ENCODE results near the gene GPR137C.
"Not testable (repeated sequence)": the region's sequence is repeated elsewhere in the genome, so short reads cannot be mapped to it uniquely, and the experiment has no call there.

GPR137C gene

DNA sequence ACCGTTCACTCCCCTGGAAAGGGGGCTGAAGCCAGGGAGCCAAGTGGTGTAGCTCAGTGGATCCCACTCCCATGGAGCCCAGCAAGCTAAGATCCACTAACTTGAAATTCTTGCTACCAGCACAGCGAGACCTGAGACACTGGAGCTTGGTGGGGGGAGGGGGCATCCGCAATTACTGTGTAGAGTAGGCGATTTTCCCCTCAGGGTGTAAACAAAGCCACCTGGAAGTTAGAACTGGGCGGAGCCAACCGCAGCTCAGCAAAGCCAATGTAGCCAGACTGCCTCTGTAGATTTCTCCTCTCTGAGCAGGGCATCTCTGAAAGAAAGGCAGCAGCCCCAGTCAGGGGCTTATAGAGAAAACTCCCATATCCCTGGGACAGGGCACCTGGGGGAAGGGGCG lies 15.8 kb downstream of the GPR137C start:
- not testable (repeated sequence) for DNase-seq

DNA sequence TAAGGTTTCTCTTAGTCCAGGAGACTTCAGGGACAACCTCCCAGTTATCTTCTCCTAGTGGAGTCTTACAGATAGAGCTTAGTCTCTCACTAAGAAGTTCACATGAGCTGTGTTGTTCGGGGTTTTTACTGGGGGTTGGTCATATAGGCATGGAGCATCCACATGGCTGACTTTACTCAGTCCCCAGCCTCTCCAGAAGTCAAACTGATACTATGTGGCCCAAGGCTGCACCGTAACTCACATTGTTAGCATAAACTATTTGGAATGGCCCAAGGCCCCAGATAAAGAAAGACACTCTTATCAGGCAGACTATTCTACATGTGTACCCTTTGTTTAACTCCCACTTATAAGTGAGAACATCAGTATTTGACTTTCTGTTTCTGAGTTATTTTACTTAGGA lies 23.2 kb downstream of the GPR137C start:
- no peak for DNase-seq

DNA sequence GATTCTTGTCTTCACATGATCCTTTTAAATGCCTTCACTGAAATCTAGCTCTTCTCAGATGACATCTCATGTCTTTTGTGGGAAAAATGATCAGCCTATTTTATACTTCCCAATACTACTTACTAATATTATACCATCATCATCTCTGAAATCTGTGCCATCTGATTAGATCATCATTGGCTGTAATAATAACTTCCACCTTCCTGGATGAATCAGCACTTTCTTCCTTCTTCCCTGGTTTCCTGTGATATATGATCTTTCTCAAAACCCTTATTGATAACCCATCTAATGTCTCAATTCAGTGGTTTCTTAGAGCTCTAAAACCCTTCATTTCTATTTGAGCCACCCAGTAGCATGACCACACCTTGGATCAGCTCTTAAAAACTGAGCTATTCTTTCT lies 30.9 kb downstream of the GPR137C start:
- no peak for DNase-seq

DNA sequence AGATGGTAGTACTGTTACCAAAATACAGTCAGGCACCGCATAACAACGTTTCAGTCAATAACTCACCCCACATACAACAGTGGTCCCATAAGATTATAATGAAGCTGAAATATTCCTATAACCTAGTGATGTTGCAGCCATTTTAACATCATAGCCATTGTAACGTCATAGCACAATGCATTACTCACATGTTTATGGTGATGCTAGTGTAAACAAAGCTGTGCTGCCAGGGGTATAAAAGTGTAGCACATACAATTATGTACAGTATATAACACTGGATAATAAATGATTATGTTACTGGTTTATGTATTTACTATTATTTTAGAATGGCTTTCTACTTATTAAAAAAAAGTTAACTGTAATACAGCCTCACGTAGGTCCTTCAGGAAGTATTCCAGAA lies 37.0 kb downstream of the GPR137C start:
- DNase-seq, result no peak

DNA sequence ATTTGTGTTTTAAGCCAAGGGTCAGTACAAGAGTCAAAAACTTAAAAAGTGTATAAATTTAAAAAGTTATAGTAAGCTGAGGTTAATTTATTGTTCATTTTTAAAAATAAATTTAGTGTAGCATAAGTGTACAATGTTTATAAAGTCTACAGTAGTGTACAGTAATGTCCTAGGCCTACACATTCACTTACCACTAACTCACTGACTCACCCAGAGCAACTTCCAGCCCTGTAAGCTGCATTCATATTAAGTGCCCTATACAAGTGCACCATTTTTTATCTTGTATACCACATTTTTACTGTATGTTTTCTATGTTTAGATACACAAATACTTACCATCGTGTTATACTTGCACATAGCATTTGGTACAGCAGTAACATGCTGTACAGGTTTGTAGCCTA lies 37.7 kb downstream of the GPR137C start:
- no peak for DNase-seq

DNA sequence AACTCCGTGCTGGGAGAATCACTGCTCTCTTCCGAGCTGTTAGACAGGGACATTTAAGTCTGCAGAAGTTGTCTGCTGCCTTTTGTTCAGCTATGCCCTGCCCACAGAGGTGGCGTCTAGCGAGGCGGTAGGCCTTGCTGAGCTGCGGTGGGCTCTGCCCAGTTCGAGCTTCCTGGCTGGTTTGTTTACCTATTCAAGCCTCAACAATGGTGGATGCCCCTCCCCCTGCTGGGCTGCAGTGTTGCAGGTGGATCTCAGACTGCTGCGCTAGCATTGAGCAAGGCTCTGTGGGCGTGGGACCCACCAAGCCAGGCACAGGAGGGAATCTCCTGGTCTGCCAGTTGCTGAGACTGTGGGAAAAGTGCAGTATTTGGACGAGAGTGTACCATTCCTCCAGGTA lies 43.7 kb downstream of the GPR137C start:
- peak; percentile 17 for DNase-seq

- no peak for DNase-seq
Measured at GRCh38 chr14:52596861-52597260, 44.2 kb downstream of the GPR137C start.

- no peak for DNase-seq
Measured at GRCh38 chr14:52598568-52598967, 45.9 kb downstream of the GPR137C start.

DNA sequence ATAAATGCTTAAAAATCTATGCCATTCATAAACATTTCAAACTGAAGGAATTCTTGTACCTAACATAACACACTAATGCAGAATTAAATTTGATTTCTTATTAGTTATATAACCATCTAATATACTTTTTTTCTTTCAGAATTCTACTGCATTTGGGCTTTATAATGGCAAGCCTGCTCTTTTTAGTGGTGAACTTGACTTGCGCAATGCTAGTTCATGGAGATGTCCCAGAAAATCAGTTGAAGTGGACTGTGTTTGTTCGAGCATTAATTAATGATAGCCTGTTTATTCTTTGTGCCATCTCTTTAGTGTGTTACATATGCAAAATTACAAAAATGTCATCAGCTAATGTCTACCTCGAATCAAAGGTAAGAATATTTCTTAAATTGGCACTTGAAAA lies 47.3 kb downstream of the GPR137C start:
- DNase-seq, result no peak

DNA sequence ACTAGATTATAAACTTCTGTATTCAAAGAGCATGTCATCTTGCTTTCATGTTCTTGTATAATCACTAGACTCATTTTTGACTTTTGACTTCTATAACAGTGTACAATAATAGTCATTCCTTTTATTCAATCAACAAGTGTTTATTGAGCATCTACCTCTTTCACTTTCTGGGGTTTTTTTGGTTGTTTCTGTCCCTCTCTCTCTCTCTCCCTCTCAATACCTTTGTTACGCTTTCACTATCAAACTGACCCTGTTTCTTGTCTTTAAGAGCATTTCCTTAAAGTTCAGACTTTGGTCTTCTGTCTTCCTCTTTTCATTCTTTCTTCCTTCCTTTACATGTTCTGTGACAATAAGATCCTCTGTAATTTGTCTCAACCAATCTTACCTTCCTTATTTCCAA lies 49.5 kb downstream of the GPR137C start:
- no peak for DNase-seq

DNA sequence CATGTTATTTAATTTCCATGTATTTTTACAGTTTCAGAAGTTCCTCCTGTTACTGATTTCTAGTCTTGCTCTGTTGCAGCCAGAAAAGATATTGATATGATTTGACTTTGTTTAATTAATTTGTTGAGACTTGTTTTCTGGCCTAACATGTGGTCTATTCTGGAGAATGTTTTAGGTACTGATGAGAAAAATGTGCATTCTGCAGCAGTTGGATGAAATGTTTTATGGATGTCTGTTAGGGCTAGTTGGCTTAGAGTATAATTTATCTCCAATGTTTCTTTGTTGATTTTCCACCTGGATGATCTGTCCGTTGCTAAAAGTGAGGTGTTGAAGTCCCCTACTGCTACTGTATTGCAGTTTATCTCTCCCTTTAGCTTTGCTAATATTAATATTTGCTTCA lies 54.4 kb downstream of the GPR137C start:
- DNase-seq, result no peak

DNA sequence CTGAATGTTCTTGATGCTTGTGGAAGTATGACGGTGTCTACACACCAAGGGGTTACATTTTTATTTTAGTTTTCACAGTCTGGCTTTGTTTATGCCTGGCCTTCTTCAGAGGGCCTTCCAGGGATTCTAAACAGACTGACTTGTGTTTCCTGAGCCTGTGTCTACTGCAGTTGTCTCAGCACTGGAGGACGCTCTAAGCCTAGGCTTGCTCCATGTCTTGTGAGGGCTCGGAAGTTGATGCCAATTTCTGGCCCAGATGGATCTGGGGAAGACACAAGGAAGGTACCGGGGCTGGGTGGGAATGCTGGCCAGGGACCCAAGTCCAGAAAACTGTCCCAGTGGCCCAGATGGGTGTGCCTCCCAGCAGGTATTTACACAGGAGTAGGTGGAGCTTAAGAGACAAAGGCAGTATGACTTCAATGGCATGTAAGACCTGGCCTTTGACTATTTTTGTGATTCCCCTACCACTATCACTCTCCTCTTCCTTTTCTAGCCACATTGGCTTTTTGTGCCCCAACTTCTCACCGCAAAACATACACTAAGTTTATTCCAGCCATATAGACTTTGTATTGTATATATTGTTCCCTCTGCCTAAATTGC lies 56.9 kb downstream of the GPR137C start:
- DNase-seq, result no peak

DNA sequence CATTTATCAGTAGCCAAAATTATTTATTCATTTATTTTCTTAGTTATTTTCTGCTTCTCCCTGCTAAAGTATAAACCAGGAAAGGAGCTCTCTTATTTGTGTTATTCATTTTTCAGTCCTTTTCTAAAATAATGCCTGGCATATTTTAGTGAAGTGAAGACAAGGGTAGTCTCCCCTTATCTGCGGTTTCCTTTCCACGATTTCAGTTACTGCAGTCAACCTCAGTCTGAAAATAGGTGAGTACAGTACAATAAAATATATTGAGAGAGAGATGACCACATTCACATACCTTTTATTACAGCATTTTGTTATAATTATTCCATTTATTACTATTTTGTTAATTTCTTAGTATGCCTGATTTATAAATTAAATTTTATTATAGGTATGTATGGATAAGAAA lies 57.6 kb downstream of the GPR137C start:
- no peak for DNase-seq

- no peak for DNase-seq
Measured at GRCh38 chr14:52618602-52619001, 66.0 kb downstream of the GPR137C start.

GRCh38 chr14:52619687-52620086 lies 67.1 kb downstream of the GPR137C start:
- DNase-seq, result no peak

GRCh38 chr14:52640137-52640536 lies 87.5 kb downstream of the GPR137C start:
- no peak for DNase-seq

- no peak for DNase-seq
Measured at GRCh38 chr14:52641745-52642144, 89.1 kb downstream of the GPR137C start.

GRCh38 chr14:52649511-52649910 lies 96.9 kb downstream of the GPR137C start:
- DNase-seq, result no peak

GRCh38 chr14:52650774-52651173 lies 98.1 kb downstream of the GPR137C start:
- no peak for DNase-seq

DNA sequence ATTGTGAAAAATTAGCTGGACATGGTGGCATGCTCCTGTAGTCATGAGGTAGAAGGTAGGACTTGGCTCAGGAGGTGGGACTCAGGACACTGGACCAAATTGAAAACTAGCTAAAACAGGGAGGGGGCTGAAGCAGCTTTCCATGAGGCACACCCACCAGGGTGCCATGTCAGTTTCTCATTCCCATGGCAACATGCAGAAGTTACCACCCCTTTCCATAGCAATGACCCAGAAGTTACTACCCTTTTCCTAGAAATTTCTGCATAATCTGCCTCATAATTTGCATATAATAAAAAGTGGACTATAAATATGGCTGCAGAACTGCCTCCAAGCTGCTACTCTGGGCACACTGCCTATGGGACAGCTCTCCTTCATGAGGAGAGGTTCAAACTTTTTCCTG lies 104.3 kb downstream of the GPR137C start:
- DNase-seq, result no peak

DNA sequence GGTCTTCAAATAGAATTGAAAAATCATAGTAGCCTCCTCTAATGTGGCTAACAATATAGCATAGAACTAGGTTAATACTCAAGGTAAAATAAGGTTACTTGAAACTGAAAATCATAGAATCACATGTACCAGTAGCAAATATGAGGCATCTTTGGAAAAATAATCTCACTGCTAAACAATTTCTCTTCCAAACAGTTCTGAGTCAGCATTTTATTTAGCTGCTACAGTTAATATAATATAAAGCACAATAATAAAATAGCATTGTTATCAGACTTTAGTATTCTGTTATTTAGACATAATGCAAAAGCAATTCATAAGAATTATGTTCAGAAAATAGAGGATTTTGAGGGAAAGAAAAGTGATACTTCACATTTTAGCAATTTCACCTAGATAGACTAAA lies 107.7 kb downstream of the GPR137C start:
- DNase-seq, result no peak

DNA sequence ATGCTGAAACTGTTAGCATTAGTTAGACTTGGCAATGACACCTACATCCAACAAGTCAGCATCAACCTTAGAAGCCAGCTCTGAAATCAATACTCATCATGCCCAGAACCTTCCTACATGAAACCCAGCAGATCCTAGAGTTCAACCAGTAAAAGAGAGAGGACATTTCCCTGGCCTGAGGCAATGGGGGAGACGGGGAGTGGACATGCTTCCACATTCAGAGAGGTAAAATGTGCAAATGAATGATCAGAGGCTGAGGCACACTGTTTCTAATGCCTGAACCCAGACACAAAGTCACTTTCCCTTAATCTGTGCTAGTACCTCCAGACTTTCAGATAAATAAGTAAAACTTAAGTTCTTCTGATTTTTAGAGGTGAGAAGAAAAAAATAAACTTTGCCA lies 108.2 kb downstream of the GPR137C start:
- DNase-seq, result no peak

- DNase-seq, result no peak
Measured at GRCh38 chr14:52661314-52661713, 108.7 kb downstream of the GPR137C start.

DNA sequence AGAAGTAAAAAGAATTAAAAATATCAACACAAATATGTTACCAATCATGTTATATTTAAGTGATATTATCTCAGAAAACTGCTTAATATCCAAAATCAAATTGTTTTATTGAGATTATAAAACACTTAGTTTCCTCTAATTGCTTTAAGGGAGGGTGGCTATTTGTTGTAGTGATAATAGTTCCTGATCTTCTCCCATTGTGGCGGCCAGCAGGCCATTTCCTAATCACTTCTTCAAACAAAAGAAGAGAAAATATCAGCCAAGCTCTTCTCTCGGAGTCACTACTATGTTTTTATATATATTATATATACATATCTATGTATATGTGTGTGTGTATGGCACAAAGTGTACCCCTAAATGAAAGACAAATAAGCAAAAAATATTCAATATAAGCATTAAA lies 111.2 kb downstream of the GPR137C start:
- no peak for DNase-seq

DNA sequence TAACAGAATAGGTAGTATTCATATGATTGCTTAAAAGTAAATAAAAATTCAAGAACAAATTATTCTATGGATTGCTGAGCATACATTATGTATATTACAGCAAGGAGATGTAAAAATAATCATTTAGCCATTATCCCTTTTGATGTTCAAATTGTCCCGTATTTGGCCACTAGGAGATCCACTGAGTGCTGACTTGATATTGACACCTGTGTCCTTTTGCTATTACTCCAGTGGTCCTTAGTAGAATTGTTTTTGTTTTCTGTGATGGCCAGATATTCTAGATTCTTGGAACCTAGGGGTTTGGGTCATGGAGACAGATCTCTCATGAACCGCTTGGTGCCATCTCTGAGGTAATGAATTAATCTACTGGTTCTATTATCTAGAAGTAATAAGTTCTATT lies 126.0 kb downstream of the GPR137C start:
- DNase-seq, result no peak

Data from left hindlimb (tissue), 1 donor.